GM12891 (cell line): ENCODE data around the gene FAM90A1.
"Not testable (repeated sequence)": the region's sequence is repeated elsewhere in the genome, so short reads cannot be mapped to it uniquely, and the experiment has no call there.

ENCODE experiments used
- PAX5 ChIP-seq: IDR thresholded peaks from 2 replicates; pipeline ENCODE4 v1.6.1; 2011; ENCODE audit warnings: low read length, moderate library complexity, mild to moderate bottlenecking; ENCODE audit not compliant: insufficient read depth, severe bottlenecking
- POLR2A ChIP-seq: IDR thresholded peaks from 2 replicates; pipeline ENCODE4 v1.6.1; 2011; ENCODE audit warnings: low read depth, low read length, control low read depth
- POLR2AphosphoS5 ChIP-seq: IDR thresholded peaks from 2 replicates; pipeline ENCODE4 v1.6.1; 2011; ENCODE audit warnings: low read depth, low read length, control low read depth
- SPI1 ChIP-seq: IDR thresholded peaks from 2 replicates; pipeline ENCODE4 v1.6.1; 2011; ENCODE audit warnings: low read depth, low read length, control low read depth
- TAF1 ChIP-seq: IDR thresholded peaks from 2 replicates; pipeline ENCODE4 v1.6.1; 2011; ENCODE audit warnings: low read depth, low read length, control low read depth

GRCh38 chr12:8197685-8198308, 29.6 kb downstream of the FAM90A1 start:
- TF ChIP-seq POLR2AphosphoS5, POLR2A, SPI1, TAF1, PAX5: not testable (repeated sequence)
